Measurements from ENCODE around the gene PPP2R5C.

- TF ChIP-seq ZNF426 (tag by site-specific recombination; IDR thresholded peaks at IDR 0.05) (no peak), PBX3 (CRISPR knock-in tag; IDR thresholded peaks at IDR 0.05) (no peak), ZNF530 (tag by site-specific recombination; IDR thresholded peaks at IDR 0.05; ENCODE audit: low read depth) (no peak), ZNF629 (tag by site-specific recombination; IDR thresholded peaks at IDR 0.05) (no peak), PRDM1 (tag by site-specific recombination; IDR thresholded peaks at IDR 0.05) (no peak), ZNF169 (tag by site-specific recombination; IDR thresholded peaks at IDR 0.05) (no peak), ZNF600 (tag by site-specific recombination; IDR thresholded peaks at IDR 0.05) (no peak), CTCF (tag by site-specific recombination; IDR thresholded peaks at IDR 0.05) (no peak), PATZ1 (tag by site-specific recombination; IDR thresholded peaks at IDR 0.05) (no peak), ZNF175 (tag by site-specific recombination; IDR thresholded peaks at IDR 0.05) (no peak), HOXA7 (CRISPR knock-in tag; IDR thresholded peaks at IDR 0.05; ENCODE audit: borderline replicate concordance) (no peak), ELK4 (IDR thresholded peaks at IDR 0.05; ENCODE audit: borderline replicate concordance, low read depth, low read length) (no peak), ZNF837 (tag by site-specific recombination; IDR thresholded peaks at IDR 0.05) (no peak), ZNF121 (tag by site-specific recombination; IDR thresholded peaks at IDR 0.05) (no peak)
Measured at GRCh38 chr14:101961746-101962502, 200.4 kb downstream of the PPP2R5C start.

All from HEK293 (cell line).